Mucosa of rectum (tissue), 2 donors: ENCODE data around the gene PLA2G4E.

ENCODE experiments used
- H3K27ac ChIP-seq, 2 donors: one replicate each; pipeline ENCODE4 v1.7.0; 2013; ENCODE audit warnings: inconsistent platforms in 2 of 2, low read depth in 2 of 2, low read length in 2 of 2
- H3K27me3 ChIP-seq, 2 donors: one replicate each; pipeline ENCODE4 v1.7.0; 2013; ENCODE audit warnings: low read length in 2 of 2; ENCODE audit not compliant: control insufficient read depth in 2 of 2, insufficient read depth in 2 of 2
- H3K36me3 ChIP-seq, 2 donors: one replicate each; pipeline ENCODE4 v1.7.0; 2013; ENCODE audit warnings: low read length in 2 of 2; ENCODE audit not compliant: control insufficient read depth in 2 of 2, insufficient read depth in 2 of 2
- H3K4me1 ChIP-seq, 2 donors: one replicate each; pipeline ENCODE4 v1.7.0; 2013; ENCODE audit warnings: low read length in 2 of 2, mild to moderate bottlenecking in 1 of 2; ENCODE audit not compliant: control insufficient read depth in 2 of 2, insufficient read depth in 2 of 2
- H3K4me3 ChIP-seq, 2 donors: one replicate each; pipeline ENCODE4 v1.7.0; 2013; ENCODE audit warnings: low read length in 2 of 2
- H3K9ac ChIP-seq, 2 donors: one replicate each; pipeline ENCODE4 v1.7.0; 2013; ENCODE audit warnings: low read length in 2 of 2, low read depth in 1 of 2, mild to moderate bottlenecking in 1 of 2
- H3K9me3 ChIP-seq, 2 donors: one replicate each; pipeline ENCODE4 v1.7.0; 2013; ENCODE audit warnings: low read length in 2 of 2; ENCODE audit not compliant: control insufficient read depth in 2 of 2
- donor health status: healthy.
- donor health status: Normal muscosa, but diverticular disease.

Gene PLA2G4E

DNA sequence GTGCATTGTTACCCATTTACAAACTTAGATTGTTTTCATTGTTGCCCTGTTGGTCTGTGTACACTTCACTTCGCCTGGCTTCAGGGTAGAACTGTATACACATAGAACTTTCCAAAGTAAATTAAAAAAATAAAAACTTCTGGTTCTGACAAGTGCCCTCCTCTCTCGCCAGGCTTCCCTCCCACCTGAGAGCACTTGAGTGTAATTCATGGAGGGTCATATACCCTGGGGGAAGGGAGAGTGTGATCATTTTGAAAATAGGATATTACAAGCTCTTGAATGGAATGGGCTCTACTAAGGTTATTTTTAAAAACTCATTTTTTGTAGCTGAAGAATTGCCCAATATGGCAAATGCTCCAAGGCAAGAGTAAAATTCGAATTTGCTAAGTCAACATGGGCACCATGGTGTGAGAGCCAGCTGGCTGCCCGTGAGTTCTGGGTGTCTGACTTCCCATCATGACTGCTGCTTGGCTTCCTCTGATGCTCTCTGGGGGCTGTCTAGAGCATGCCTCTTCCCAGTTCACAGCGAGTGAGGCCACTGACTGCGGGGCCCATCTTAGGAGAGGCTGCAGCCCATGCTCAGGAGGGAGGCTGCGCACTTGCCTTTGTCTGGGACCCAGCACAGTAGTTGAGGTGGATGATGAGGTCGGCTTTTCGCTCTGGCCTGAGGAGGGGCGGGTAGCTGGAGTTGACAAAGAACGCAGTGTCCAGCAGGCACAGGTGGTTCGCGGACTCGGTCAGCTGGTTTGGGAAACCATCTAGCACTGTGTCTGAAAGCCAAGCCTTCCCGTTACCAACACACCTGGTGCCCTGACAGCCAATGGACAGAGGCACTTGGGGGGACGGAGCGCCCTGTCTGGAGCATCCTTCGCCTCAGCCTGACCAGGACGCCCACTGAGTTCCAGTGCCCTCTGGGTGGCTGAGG lies 35.3 kb downstream of the PLA2G4E start:
- peaks cover 0 to 2% of the 10 kb centered on the region in 2 donors for H3K27me3 ChIP-seq
- no peak overlapping the region for H3K27ac ChIP-seq
- H3K4me1 ChIP-seq = peaks cover 4 to 9% of the 10 kb centered on the region in 2 donors
- no peaks in the 10 kb centered on the region for H3K36me3 ChIP-seq
- H3K9ac ChIP-seq = no peak overlapping the region
- no peaks in the 10 kb centered on the region for H3K9me3 ChIP-seq
- no peak overlapping the region for H3K4me3 ChIP-seq

GRCh38 chr15:41984622-41985021 lies 36.2 kb downstream of the PLA2G4E start:
- H3K4me1 ChIP-seq = peaks cover 9 to 18% of the 10 kb centered on the region in 2 donors

GRCh38 chr15:41983621-41984571 lies 36.9 kb downstream of the PLA2G4E start:
- H3K9ac ChIP-seq = no peak overlapping the region
- peaks cover 9 to 24% of the 10 kb centered on the region in 2 donors for H3K4me1 ChIP-seq
- H3K27me3 ChIP-seq = no peaks in the 10 kb centered on the region
- no peaks in the 10 kb centered on the region for H3K9me3 ChIP-seq
- no peak overlapping the region for H3K27ac ChIP-seq
- H3K4me3 ChIP-seq = no peak overlapping the region
- no peaks in the 10 kb centered on the region for H3K36me3 ChIP-seq

More at GRCh38 chr15:41984622-41985021, 36.2 kb downstream of the PLA2G4E start:
- H3K27me3 ChIP-seq = no peaks in the 10 kb centered on the region
- no peaks in the 10 kb centered on the region for H3K9me3 ChIP-seq
- H3K36me3 ChIP-seq = no peaks in the 10 kb centered on the region
- no peak overlapping the region for H3K27ac ChIP-seq
- no peak overlapping the region for H3K9ac ChIP-seq
- no peak overlapping the region for H3K4me3 ChIP-seq

DNA sequence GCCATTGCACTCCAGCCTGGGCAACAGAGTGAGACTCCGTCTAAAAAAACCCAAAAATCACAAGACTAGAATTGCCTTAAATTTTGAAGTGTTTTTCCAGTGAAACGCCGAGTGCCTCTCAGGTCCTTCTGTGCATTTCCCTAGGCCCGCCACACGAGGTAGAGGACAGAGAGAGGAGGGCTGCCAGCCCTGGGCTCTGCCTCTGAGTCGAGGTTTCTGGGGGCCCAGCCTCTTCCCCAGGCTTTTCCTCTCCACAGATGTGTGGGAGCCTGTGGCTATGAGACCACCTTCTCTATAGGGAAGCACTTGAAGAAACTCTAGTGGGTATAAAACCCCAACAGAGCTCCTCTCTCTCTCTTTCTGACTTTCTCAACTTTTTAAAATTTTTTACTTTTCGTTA lies 37.6 kb downstream of the PLA2G4E start:
- Histone ChIP-seq H3K27me3 (no peaks in the 10 kb centered on the region), H3K9me3 (no peaks in the 10 kb centered on the region), H3K4me3 (no peak overlapping the region), H3K36me3 (no peaks in the 10 kb centered on the region), H3K27ac (no peak overlapping the region), H3K9ac (no peak overlapping the region), H3K4me1 (peaks cover 9 to 25% of the 10 kb centered on the region in 2 donors)

- no peaks in the 10 kb centered on the region for H3K36me3 ChIP-seq
- peaks cover 9 to 25% of the 10 kb centered on the region in 2 donors for H3K4me1 ChIP-seq
- H3K27me3 ChIP-seq = no peaks in the 10 kb centered on the region
- no peaks in the 10 kb centered on the region for H3K9me3 ChIP-seq
- H3K4me3 ChIP-seq = no peak overlapping the region
- H3K27ac ChIP-seq = no peak overlapping the region
- no peak overlapping the region for H3K9ac ChIP-seq
Measured at GRCh38 chr15:41982133-41982930, 38.5 kb downstream of the PLA2G4E start.

DNA sequence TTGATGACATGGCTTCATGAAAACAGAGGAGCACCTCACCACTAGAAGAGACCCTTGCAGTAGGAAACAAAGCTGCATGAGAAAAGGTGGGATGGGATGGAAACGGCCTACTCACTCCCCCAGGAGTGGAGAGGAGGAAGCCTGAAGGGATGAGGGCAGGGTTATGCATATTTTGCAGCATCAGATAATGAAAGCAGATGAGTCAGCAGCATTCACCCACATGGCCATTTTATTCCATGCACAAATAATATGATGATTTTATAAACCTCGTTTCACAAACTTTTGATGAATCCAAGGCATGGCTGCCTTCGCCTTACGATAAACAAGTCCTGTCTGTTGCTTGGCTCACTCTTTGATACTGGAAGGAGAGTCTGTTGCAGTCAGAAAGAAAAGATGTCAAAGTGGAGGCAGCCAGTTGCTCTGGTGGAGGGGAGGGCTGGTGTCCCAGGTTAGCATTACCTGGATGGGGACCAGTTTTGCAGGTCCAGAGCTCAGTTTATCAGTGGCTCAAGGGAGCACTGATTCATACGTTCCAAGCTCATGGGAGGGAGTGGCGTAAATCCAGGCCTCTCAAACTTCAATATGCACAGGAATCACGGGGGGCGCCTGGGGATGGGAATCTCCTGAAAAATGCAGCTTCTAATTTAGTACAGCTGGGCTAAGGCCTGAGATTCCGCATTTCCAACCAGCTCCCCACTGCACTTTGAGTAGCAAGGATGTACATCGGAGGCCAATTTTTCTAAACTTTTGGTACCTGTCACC lies 39.3 kb downstream of the PLA2G4E start:
- Histone ChIP-seq H3K9ac (no peak overlapping the region), H3K4me1 (peaks cover 9 to 25% of the 10 kb centered on the region in 2 donors), H3K27me3 (no peaks in the 10 kb centered on the region), H3K27ac (peak overlapping the region; percentile 66 to 76), H3K36me3 (no peaks in the 10 kb centered on the region), H3K9me3 (no peaks in the 10 kb centered on the region), H3K4me3 (no peak overlapping the region)

DNA sequence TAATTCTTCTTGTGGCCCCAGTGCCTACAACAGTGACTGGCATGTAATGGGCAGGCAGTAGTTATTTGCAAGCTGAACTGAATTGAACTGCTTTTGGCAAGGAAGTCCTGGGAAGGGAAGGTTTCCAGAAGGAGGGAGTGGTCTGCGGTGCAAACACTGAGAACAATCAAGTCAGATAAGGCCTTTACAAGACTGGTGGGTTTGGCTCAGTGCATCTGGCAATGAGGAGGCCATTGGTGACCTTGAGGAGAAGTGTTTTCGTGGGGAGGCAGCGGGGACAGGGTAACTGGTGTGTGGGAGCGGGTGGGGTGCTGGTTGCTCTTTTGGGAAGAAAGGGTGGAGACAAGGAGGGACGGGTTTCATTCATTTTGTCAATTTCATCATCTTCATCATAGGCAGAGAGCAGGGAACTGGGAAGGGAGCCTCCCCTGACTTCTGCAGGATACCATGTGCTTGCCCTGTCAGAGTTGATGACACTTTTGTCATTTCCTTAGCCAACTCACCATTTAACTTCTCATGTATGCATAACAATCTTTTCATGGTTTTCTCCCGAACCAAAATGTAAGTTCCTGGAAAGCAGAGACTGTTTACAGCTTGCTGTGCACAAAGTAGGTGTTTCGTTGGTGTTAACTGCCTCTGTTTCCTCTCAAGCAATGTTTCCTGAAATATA lies 40.1 kb downstream of the PLA2G4E start:
- Histone ChIP-seq H3K27me3 (no peaks in the 10 kb centered on the region), H3K36me3 (no peaks in the 10 kb centered on the region), H3K27ac (peak overlapping the region; percentile 66 to 76), H3K9ac (peak overlapping the region in 1 of 2 donors; percentile 45), H3K4me3 (peak overlapping the region in 1 of 2 donors; percentile 15), H3K9me3 (no peaks in the 10 kb centered on the region), H3K4me1 (peaks cover 9 to 25% of the 10 kb centered on the region in 2 donors)

GRCh38 chr15:41979493-41980266 lies 41.2 kb downstream of the PLA2G4E start:
- Histone ChIP-seq H3K4me3 (peak overlapping the region in 1 of 2 donors; percentile 14), H3K27me3 (no peaks in the 10 kb centered on the region), H3K9ac (peak overlapping the region in 1 of 2 donors; percentile 45), H3K4me1 (peaks cover 9 to 25% of the 10 kb centered on the region in 2 donors), H3K9me3 (no peaks in the 10 kb centered on the region), H3K36me3 (no peaks in the 10 kb centered on the region), H3K27ac (peak overlapping the region; percentile 66 to 76)
